ENCODE results near the gene CDH6.

Gene CDH6

DNA sequence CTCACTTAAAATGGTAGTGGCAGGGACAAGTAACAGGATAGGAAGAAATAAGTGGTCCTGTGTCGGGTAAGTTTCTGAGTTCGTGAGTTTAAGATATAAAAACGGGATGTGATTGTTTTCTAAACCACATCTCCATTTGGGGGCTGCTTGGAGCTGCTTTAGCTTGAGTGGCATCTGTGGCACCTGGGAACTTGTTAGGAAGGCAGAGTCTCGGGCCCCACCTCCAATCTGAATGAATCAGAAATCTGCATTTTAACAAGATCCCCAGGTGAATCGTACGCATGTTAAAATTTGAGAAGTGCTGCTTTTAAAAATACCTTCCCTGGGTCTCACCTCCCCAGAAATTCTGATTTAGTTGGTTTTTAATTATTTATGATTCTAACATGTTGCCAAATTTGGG lies 78.1 kb downstream of the CDH6 start:
- TF ChIP-seq, protein P1, sequence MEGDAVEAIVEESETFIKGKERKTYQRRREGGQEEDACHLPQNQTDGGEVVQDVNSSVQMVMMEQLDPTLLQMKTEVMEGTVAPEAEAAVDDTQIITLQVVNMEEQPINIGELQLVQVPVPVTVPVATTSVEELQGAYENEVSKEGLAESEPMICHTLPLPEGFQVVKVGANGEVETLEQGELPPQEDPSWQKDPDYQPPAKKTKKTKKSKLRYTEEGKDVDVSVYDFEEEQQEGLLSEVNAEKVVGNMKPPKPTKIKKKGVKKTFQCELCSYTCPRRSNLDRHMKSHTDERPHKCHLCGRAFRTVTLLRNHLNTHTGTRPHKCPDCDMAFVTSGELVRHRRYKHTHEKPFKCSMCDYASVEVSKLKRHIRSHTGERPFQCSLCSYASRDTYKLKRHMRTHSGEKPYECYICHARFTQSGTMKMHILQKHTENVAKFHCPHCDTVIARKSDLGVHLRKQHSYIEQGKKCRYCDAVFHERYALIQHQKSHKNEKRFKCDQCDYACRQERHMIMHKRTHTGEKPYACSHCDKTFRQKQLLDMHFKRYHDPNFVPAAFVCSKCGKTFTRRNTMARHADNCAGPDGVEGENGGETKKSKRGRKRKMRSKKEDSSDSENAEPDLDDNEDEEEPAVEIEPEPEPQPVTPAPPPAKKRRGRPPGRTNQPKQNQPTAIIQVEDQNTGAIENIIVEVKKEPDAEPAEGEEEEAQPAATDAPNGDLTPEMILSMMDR (IDR thresholded peaks at IDR 0.05) = no peak

DNA sequence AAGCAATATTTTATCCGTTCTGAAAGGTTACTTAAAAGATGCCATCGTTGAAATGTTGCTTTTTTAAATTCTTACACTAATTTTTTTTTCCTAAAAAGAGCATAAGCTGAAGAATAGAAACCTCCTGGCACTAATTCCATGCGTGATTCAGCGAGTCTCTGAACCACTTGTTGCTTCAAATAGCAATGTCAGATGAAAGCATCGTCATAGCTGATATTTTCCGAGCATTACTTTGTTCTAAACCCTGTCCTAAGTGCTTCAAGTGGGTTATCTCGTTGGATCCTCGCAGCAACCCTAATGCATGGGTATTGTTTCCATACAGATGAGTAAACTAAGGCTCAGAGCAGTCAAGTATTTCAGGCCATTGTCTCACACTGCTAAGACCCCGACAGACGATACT lies 79.7 kb downstream of the CDH6 start:
- TF ChIP-seq, protein P1 (IDR thresholded peaks at IDR 0.05) = no peak

DNA sequence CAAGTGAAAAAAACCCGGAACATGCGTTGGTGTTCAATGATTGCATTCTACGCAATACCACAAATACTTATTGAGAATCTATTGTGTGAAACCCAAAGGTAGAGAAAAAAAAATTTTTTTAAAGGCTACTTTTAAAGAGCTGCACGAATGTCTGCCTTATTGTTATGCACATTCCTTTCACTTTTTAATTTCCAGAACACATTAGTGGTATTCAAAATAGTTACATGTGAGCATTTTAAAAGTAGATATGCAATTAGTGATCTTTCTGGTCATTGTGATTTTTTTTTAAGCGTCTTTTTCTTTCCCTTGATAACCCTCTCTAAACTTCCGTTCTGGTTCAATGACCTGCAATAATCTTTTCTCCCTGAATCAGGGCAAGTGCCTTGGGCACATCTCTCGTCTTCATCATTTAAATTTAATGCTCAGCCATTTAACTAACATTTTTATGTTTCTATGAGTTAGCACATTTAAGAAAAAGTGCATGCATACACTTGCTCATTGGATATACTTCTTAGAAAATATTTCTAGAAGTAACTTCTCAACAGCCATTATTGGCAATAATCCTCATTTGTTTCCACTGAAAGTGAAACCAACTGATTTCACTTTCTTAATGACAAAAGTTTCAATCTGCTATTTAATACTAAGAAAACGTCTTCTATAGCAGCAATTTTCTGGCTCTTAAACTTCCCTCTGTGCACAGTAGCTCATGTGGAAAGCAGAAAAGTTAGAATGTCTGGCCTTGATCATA lies 80.3 kb downstream of the CDH6 start:
- TF ChIP-seq, protein P1 (IDR thresholded peaks at IDR 0.05) = no peak

DNA sequence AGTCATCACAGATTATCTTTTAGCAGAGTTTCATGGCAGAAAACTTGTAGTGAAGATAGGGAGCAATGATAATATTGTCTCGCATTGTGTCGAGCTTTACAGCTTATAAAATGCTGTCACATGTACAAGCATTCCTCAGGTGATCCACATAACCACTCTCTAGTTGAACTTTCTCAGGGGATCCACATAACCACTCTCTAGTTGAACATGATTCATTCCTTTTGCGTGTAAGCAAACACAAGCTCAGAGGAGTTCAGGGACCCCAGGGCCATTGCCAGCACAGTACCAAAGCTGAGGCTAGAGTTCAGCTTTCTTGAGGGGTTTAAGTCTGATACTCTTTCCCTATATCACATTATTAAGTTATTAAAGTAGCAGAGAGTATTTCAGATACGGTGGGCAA lies 86.7 kb downstream of the CDH6 start:
- TF ChIP-seq, protein P1 (IDR thresholded peaks at IDR 0.05) = no peak

DNA sequence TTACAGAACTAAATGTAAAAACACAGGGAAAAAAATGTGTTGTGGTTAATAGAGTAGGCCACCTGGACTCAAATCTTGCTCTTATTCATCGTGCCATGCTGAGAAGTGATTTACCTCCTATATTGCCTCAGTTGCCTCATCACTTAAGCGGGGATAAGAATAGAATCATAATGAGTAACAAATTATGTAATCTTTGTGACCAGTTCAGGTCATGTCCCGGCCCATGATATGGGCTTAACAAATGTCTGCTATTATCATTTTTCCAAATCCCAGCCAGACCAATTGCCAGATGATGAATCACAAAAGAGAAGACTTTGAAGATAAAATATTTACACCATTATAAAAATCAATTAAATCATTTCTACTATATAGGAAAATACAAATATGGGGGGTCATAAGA lies 89.8 kb downstream of the CDH6 start:
- TF ChIP-seq, protein P1 (IDR thresholded peaks at IDR 0.05) = no peak

DNA sequence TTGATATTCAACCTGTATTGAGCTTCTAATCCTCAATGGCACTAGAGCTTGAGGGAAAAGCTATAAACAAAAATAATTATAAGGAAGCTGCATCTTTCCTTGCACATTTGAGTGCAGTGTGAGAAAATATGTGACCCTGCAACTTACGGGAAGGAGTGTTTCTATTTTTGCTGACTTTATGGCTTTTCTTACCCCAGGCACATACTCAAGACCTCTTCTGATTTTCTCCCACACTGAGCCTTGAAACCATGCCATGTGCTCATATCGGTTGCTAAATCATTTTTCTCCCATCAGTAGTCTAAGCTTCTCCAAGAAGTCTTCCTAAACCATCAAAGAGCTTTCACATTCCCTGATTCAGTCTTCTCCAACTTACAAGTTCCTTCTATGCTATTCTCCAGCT lies 91.5 kb downstream of the CDH6 start:
- TF ChIP-seq, protein P1 (IDR thresholded peaks at IDR 0.05) = no peak

DNA sequence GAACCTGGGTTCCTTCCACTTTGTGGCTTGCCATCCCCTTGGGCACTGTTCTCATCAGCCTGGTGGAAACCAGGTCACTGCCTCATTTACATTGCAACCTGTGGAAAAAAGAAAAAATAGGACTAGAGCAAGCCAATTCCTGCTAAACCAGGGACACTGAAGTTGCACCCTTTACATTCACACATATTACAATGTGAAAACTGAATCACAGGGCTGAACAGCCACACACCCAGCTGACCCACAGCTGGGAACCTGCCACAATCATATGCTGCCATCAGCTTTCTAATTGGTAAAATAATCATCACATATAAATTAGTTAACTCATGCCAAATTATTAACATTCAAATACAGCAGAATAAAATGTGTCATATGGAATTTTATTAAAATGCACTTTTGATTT lies 94.5 kb downstream of the CDH6 start:
- TF ChIP-seq, protein P1 (IDR thresholded peaks at IDR 0.05) = no peak

DNA sequence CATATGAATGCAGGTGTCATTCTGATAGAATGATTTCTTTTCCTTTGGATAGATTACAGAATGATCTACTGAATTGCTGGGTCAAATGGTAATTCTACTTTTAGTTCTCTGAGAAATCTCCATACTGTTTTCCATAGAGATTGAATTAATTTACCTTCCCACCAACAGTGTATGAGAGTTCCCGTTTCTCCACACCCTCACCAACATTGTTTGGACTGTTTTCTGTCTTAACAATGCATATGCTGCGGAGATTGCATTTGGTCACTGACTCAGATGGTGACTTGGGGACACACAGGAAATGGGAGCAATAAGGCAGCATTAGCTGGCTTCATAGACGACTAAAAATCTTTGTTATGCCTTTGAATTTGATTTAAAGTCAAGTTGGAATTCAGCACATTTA lies 95.9 kb downstream of the CDH6 start:
- TF ChIP-seq, protein P1 (IDR thresholded peaks at IDR 0.05) = no peak
